Chondrocyte (in vitro differentiated cells): ENCODE measurements around the gene PAPOLB. TPM values are rescaled to one million over a fixed set of nuclear protein-coding genes. Genes with fewer than 3 reads are reported as not detected.

ENCODE experiments used
- DNase-seq: peaks from one replicate; pipeline ENCODE4 v3.0.0; 2021; ENCODE audit warnings: mixed read lengths, low spot score
- H3K27ac Mint-ChIP-seq: one replicate; pipeline ENCODE4 v1.8.0; 2021; ENCODE audit warnings: mild to moderate bottlenecking, moderate library complexity, mixed read lengths; ENCODE audit not compliant: unreplicated experiment
- H3K27me3 Mint-ChIP-seq: 2 replicates; pipeline ENCODE4 v1.8.0; 2021; ENCODE audit warnings: low read depth, mixed read lengths
- H3K36me3 Mint-ChIP-seq: 2 replicates; pipeline ENCODE4 v1.8.0; 2021; ENCODE audit warnings: low read depth, mixed read lengths
- H3K4me1 Mint-ChIP-seq: 2 replicates; pipeline ENCODE4 v1.8.0; 2021; ENCODE audit warnings: low read depth, mild to moderate bottlenecking, mixed read lengths
- H3K4me3 Mint-ChIP-seq: one replicate; pipeline ENCODE4 v1.8.0; 2021; ENCODE audit warnings: mild to moderate bottlenecking, moderate library complexity, mixed read lengths; ENCODE audit not compliant: unreplicated experiment
- H3K9me3 Mint-ChIP-seq: 2 replicates; pipeline ENCODE4 v1.8.0; 2021; ENCODE audit warnings: low read depth, mixed read lengths
- total RNA-seq: library from RNA; stranded (reverse); gene quantifications from 3 replicates; pipeline ENCODE4 v1.2.1, GENCODE V29; 2021
- TF ChIP-seq, protein P1 (sequence below): fragments of 200-600 bp; sonication (generic); IDR thresholded peaks from 2 replicates; pipeline ENCODE4 v1.5.0; 2021; ENCODE audit warnings: antibody characterized with exemption, mild to moderate bottlenecking, moderate library complexity

PAPOLB gene
- total RNA-seq, 1 donor from 2014 or later, result 0.05 TPM

DNA sequence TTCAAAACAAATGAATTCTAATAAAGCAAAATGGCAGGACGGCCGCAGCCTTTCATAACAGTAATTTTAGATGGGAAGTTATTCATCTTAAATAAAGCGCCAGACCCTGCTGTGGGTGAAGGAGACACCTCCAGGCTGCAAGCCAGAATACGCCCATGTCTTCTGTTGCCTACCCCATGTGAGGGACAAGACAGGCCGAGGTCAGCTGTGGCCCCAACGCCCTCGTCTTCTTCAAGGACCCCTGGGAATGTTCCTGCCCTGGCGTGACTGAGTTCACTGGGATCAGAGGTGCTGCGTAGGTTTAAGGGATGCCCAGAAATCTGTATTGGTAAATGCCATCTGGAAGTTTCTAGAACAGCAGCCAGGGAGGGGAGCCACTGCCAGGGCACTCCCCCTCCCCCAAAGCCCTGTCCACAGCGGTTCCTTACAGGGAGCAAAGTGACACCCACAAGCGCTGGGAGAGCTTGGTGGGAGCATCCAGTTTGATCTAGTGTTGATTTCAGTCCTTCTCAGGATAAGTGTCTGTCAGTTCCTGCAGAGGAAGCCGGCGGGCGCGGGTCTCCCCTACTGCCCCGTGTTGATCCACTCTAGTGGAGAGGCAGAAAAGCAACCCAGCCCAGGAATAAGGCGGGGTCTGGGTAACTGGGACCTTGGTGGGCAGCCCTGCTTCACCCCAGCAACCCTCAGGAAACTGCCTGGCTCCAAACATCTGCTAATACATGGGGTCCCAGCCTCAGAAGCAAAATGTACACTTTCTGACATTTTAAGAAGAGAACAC, 20.6 kb downstream of the PAPOLB start:
- no peaks in the 10 kb centered on the region for H3K9me3 Mint-ChIP-seq
- DNase-seq, result peak; percentile 51
- H3K36me3 Mint-ChIP-seq, result no peaks in the 10 kb centered on the region
- no peak overlapping the region for H3K27ac Mint-ChIP-seq
- TF ChIP-seq, protein P1, sequence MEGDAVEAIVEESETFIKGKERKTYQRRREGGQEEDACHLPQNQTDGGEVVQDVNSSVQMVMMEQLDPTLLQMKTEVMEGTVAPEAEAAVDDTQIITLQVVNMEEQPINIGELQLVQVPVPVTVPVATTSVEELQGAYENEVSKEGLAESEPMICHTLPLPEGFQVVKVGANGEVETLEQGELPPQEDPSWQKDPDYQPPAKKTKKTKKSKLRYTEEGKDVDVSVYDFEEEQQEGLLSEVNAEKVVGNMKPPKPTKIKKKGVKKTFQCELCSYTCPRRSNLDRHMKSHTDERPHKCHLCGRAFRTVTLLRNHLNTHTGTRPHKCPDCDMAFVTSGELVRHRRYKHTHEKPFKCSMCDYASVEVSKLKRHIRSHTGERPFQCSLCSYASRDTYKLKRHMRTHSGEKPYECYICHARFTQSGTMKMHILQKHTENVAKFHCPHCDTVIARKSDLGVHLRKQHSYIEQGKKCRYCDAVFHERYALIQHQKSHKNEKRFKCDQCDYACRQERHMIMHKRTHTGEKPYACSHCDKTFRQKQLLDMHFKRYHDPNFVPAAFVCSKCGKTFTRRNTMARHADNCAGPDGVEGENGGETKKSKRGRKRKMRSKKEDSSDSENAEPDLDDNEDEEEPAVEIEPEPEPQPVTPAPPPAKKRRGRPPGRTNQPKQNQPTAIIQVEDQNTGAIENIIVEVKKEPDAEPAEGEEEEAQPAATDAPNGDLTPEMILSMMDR, result no peak
- H3K4me3 Mint-ChIP-seq, result no peak overlapping the region
- H3K27me3 Mint-ChIP-seq, result peaks cover 7% of the 10 kb centered on the region
- H3K4me1 Mint-ChIP-seq, result peaks cover 9% of the 10 kb centered on the region

DNA sequence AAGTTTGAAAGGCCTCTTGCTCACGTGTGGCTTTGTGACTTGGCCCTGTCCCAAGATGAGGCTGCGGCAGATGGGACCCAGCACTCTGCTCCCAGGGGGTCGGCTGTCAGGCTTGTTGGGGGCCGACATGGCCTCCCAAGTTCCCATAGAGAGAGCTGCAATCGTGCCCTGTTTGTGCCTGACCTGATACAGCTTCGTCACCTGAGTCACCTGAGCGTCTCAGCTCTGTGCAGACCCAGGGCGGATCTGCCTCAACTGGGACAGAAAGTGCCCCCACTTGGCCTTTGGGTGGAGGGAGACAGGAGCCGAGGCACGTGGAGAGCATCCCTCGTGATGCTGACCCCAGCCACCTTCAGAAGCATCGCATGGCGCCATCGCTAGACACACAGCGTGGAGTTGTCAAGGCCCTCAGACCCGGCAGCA, 21.7 kb downstream of the PAPOLB start:
- no peaks in the 10 kb centered on the region for H3K36me3 Mint-ChIP-seq
- H3K27ac Mint-ChIP-seq, result no peak overlapping the region
- H3K9me3 Mint-ChIP-seq, result no peaks in the 10 kb centered on the region
- peaks cover 9% of the 10 kb centered on the region for H3K4me1 Mint-ChIP-seq
- peaks cover 3% of the 10 kb centered on the region for H3K27me3 Mint-ChIP-seq
- TF ChIP-seq, protein P1, result no peak
- no peak overlapping the region for H3K4me3 Mint-ChIP-seq
- DNase-seq, result peak; percentile 68

DNA sequence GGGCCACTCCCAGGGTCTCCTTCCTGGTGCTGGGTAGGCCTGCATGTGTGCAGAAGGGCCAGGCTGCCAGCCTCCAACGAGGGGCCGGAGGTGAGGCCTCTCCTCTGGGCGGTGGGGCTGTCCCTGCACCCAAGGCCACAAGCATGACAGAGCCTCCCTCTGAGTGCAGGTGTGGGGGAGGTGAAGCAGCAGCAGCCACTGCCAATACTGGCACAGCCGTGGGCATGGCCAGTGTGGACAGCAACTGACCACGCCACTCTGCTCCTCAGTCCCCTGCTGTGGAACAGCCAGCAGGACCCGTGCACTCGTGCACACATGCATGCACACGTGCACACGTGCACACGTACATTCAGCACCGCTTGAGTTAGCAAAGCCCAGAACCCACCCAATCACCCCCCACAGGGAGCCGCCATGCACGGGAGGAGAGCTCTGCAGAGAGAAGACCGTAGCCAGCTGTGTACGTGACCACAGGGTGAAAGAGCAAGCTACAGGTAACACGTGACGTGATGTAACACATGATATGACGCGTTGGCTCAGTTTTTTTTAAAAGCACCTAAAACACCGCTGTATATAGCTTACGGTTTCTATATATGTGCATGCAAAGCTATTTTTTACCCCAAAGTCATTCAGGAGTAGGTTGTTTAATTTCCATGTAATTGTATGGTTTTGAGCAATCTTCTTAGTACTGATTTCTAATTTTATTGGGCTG, 23.1 kb downstream of the PAPOLB start:
- TF ChIP-seq, protein P1, result no peak
- H3K4me1 Mint-ChIP-seq, result peaks cover 9% of the 10 kb centered on the region
- no peaks in the 10 kb centered on the region for H3K9me3 Mint-ChIP-seq
- peak; percentile 86 for DNase-seq
- no peak overlapping the region for H3K27ac Mint-ChIP-seq
- peaks cover 3% of the 10 kb centered on the region for H3K27me3 Mint-ChIP-seq
- H3K4me3 Mint-ChIP-seq, result no peak overlapping the region
- no peaks in the 10 kb centered on the region for H3K36me3 Mint-ChIP-seq

DNA sequence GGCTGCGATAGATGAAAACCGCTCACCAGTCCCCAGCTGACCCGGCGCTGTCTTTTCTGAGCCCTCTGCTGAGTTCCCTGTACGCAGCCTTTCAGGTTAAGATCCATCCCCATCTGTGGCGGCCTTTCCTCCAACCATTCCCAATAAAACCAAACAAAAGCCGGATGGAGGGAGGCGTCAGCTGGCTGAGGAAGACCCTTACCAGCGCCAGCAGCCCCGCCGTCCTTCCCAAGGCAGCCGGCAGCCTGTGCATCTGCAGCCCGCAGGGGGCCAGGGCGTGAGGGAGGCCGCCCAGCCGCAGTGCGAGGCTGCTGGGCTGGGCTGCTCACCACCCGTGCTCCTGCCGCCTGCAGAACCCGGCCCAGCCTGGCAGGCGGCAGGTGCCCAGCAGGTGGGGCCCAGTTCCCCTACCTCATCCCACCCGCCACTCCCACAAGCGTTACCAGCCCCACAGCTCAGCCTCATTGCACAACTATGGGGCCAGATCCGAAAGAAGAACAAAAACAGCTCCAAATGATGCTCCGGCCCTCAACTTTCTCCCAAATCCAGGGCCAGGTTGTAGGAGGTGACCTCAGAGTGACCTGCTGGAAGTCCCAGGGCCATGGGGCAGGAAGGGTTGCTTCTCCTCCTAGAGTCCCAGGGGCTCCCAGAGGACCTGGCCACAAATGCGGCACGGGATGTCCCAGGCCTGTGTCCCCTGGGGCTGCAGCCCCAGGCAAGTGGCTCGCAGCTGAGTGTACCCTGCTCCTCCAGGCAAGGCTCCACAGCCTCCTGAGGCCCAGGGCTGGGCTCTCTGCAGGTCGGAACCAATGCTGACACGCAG, 23.8 kb downstream of the PAPOLB start:
- no peaks in the 10 kb centered on the region for H3K36me3 Mint-ChIP-seq
- H3K27me3 Mint-ChIP-seq, result peaks cover 3% of the 10 kb centered on the region
- no peak overlapping the region for H3K27ac Mint-ChIP-seq
- no peaks in the 10 kb centered on the region for H3K9me3 Mint-ChIP-seq
- peaks cover 9% of the 10 kb centered on the region for H3K4me1 Mint-ChIP-seq
- H3K4me3 Mint-ChIP-seq, result no peak overlapping the region
- TF ChIP-seq, protein P1, result no peak
- peak; percentile 55 for DNase-seq
